HFFc6 (cell line): ENCODE data around the gene CCL2. TPM values are rescaled to one million over a fixed set of nuclear protein-coding genes. Genes with fewer than 3 reads are reported as not detected.

Source experiments
- DNase-seq: peaks from one replicate; pipeline ENCODE4 v3.0.0-alpha.2; 2018
- H3K27ac Mint-ChIP-seq: 2 replicates; pipeline ENCODE4 v1.8.0; 2020; ENCODE audit warnings: mild to moderate bottlenecking, mixed read lengths
- H3K27me3 Mint-ChIP-seq: 2 replicates; pipeline ENCODE4 v1.8.0; 2021; ENCODE audit warnings: mild to moderate bottlenecking, moderate library complexity, mixed read lengths; ENCODE audit not compliant: insufficient read depth
- H3K36me3 Mint-ChIP-seq: 2 replicates; pipeline ENCODE4 v1.8.0; 2021; ENCODE audit warnings: low read depth, mixed read lengths
- H3K4me1 Mint-ChIP-seq: 2 replicates; pipeline ENCODE4 v1.8.0; 2020; ENCODE audit warnings: low read depth, mixed read lengths
- H3K4me3 Mint-ChIP-seq: 2 replicates; pipeline ENCODE4 v1.8.0; 2020; ENCODE audit warnings: mild to moderate bottlenecking, moderate library complexity, mixed read lengths
- H3K9me3 Mint-ChIP-seq: 2 replicates; pipeline ENCODE4 v1.8.0; 2020; ENCODE audit warnings: mild to moderate bottlenecking, mixed read lengths
- long read RNA-seq: library from polyadenylated mRNA; unstranded; transcript quantifications from one replicate; pipeline ENCODE4 v2.0.0, GENCODE V29; 2019
- total RNA-seq, 6 experiments: library from RNA; stranded (reverse); fragmentation: NEBNext Ultra II Directional; extraction: Animal tissue kit (Norgen Biotek cat#: 25700); gene quantifications; 2 replicates in 1 of 6; 3 replicates in 5 of 6; pipeline ENCODE4 v1.2.3, GENCODE V29; 2021
- TF ChIP-seq, protein P1 (sequence below): fragments of 200-600 bp; sonication (generic); IDR thresholded peaks from 2 replicates; pipeline ENCODE4 v1.5.0; 2021; ENCODE audit warnings: antibody characterized with exemption, mild to moderate bottlenecking

CCL2 gene
- total RNA-seq = 10 to 100 TPM; 23.2 to 65.9 (median 30.1) TPM
- long read RNA-seq, transcript CCL2-201 (3 exons, 741 nt) = major isoform, 75 of 78 reads
- long read RNA-seq, partial matches to known transcripts = 1 of 78 reads
- long read RNA-seq, other reads (novel, unspliced or antisense) = 0 of 78 reads

DNA sequence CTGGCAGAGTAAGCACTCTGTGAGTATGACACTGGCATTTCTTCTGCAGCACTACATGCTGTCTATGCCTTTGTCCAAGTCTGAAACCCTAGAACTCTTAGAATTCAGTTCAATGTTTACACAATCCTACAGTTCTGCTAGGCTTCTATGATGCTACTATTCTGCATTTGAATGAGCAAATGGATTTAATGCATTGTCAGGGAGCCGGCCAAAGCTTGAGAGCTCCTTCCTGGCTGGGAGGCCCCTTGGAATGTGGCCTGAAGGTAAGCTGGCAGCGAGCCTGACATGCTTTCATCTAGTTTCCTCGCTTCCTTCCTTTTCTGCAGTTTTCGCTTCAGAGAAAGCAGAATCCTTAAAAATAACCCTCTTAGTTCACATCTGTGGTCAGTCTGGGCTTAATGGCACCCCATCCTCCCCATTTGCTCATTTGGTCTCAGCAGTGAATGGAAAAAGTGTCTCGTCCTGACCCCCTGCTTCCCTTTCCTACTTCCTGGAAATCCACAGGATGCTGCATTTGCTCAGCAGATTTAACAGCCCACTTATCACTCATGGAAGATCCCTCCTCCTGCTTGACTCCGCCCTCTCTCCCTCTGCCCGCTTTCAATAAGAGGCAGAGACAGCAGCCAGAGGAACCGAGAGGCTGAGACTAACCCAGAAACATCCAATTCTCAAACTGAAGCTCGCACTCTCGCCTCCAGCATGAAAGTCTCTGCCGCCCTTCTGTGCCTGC is at the start of gene CCL2:
Gene CCL2 (plus strand): TSS at position 635 of the 730 bp plus-strand sequence. CDS start 65 bp downstream, at position 700.
- peak within 1 kb of the TSS; percentile 90 for H3K4me3 Mint-ChIP-seq
- TF ChIP-seq, protein P1, sequence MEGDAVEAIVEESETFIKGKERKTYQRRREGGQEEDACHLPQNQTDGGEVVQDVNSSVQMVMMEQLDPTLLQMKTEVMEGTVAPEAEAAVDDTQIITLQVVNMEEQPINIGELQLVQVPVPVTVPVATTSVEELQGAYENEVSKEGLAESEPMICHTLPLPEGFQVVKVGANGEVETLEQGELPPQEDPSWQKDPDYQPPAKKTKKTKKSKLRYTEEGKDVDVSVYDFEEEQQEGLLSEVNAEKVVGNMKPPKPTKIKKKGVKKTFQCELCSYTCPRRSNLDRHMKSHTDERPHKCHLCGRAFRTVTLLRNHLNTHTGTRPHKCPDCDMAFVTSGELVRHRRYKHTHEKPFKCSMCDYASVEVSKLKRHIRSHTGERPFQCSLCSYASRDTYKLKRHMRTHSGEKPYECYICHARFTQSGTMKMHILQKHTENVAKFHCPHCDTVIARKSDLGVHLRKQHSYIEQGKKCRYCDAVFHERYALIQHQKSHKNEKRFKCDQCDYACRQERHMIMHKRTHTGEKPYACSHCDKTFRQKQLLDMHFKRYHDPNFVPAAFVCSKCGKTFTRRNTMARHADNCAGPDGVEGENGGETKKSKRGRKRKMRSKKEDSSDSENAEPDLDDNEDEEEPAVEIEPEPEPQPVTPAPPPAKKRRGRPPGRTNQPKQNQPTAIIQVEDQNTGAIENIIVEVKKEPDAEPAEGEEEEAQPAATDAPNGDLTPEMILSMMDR = no peak
- H3K27me3 Mint-ChIP-seq = no peaks in the 10 kb centered on the region
- H3K4me1 Mint-ChIP-seq = peaks cover 84% of the 10 kb centered on the region
- no peaks in the 10 kb centered on the region for H3K9me3 Mint-ChIP-seq
- H3K27ac Mint-ChIP-seq = peak within 1 kb of the TSS; percentile 98
- DNase-seq = peak; percentile 78
- H3K36me3 Mint-ChIP-seq = peaks cover 10% of the 10 kb centered on the region; the same call in 1 of the 2 replicates

DNA sequence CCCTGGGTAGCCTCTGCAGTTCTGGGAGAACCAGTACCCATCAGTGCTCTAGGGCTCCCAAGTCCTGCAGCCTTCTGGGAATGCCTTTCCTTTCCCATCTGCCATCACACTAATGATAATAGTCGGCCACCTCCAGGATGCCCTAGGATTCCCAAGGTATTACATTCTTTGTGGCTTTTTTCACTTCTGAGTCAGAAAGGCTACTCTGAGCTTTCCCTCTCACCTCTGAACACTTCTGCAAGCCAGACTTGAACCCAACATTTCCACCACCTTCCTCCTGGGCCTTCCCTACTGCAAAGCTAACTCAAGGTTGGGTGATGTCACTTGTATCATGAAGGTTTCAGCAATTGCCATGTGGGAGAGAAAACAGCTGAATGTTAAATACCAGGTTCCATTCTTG is 49.7 kb upstream of the CCL2 start:
- Mint-ChIP-seq H3K4me3 (no peak overlapping the region), H3K36me3 (peaks cover 3% of the 10 kb centered on the region; the same call in 1 of the 2 replicates), H3K4me1 (peaks cover 9% of the 10 kb centered on the region; the same call in 1 of the 2 replicates), H3K27me3 (peaks cover 6% of the 10 kb centered on the region), H3K27ac (no peak overlapping the region), H3K9me3 (no peaks in the 10 kb centered on the region)
- TF ChIP-seq, protein P1 = no peak
- no peak for DNase-seq

DNA sequence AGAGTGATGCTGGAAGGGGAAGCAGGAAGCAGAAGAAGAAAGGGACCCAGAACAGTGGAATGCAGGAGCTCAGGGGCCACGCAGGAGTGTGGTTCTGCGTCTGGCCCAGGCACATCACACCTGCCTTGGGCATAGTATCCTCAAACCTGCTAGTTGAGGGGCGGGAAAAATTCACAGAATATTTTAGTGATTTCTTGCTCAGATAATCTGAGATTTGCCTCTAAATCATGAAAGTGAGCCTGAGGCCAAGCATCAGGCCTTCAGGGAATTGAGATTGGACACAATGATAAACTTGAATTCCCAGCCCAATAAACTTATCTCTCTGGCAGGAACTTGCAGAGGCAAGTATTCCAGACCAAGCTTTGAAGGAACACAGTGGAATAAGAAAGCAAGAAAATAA is 48.5 kb upstream of the CCL2 start:
- DNase-seq = no peak
- no peak overlapping the region for H3K4me3 Mint-ChIP-seq
- peaks cover 3% of the 10 kb centered on the region; the same call in 1 of the 2 replicates for H3K36me3 Mint-ChIP-seq
- H3K27ac Mint-ChIP-seq = no peak overlapping the region
- H3K9me3 Mint-ChIP-seq = peaks cover 6% of the 10 kb centered on the region; the same call in 1 of the 2 replicates
- peaks cover 4% of the 10 kb centered on the region for H3K27me3 Mint-ChIP-seq
- peaks cover 9% of the 10 kb centered on the region; the same call in 1 of the 2 replicates for H3K4me1 Mint-ChIP-seq
- TF ChIP-seq, protein P1 = no peak

DNA sequence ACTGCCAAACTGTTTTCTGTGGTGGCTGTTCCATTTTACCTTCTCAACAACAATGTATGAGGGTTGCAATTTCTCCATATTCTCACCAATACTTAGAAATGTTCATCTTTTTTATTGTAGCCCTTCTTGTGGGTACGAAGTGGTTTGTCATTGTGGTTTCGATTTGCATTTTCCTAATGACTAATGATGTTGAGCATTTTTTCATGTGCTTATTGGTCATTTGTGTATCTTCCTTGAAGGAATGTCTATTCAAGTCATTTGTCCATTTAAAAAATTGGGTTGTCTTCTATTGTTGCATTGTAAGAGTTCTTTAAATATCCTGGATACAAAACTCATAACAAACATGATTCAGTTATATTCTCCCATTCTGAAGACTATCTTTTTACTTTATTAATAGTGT is 47.5 kb upstream of the CCL2 start:
- peaks cover 2% of the 10 kb centered on the region; the same call in 1 of the 2 replicates for H3K36me3 Mint-ChIP-seq
- H3K27me3 Mint-ChIP-seq = peaks cover 5% of the 10 kb centered on the region
- H3K9me3 Mint-ChIP-seq = peaks cover 6% of the 10 kb centered on the region; the same call in 1 of the 2 replicates
- DNase-seq = peak; percentile 53
- H3K4me1 Mint-ChIP-seq = peaks cover 9% of the 10 kb centered on the region; the same call in 1 of the 2 replicates
- no peak overlapping the region for H3K27ac Mint-ChIP-seq
- TF ChIP-seq, protein P1 = no peak
- no peak overlapping the region for H3K4me3 Mint-ChIP-seq

DNA sequence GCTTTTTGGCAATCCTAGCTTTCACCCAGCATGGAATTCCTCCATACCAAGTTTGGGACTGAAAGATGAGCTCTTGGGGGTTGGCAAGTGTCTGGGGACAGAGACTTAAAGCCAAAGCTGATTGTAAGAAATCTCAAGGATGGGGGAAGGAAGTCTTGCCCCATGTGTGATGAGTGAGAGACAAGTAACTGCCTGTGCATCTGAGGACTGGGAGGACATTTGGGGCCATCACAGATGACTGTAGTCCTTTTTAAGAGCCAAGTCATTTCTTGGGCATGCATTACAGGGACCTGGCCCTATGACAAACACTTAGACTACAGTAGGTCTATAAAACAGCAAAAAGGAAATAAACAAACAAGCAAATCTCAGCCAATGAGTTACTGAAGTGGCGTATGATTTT is 36.3 kb upstream of the CCL2 start:
- no peak overlapping the region for H3K27ac Mint-ChIP-seq
- peaks cover 8% of the 10 kb centered on the region; the same call in 1 of the 2 replicates for H3K27me3 Mint-ChIP-seq
- peaks cover 6% of the 10 kb centered on the region; the same call in 1 of the 2 replicates for H3K4me1 Mint-ChIP-seq
- DNase-seq = no peak
- no peak overlapping the region for H3K4me3 Mint-ChIP-seq
- H3K9me3 Mint-ChIP-seq = peaks cover 13% of the 10 kb centered on the region; the same call in 1 of the 2 replicates
- TF ChIP-seq, protein P1 = no peak
- H3K36me3 Mint-ChIP-seq = peaks cover 8% of the 10 kb centered on the region; the same call in 1 of the 2 replicates
